Progenitor cell of endocrine pancreas (in vitro differentiated cells): ENCODE data around the gene RAB4A. TPM values are rescaled to one million over a fixed set of nuclear protein-coding genes. Genes with fewer than 3 reads are reported as not detected.

ENCODE experiments used
- DNase-seq: peaks from one replicate; pipeline ENCODE4 v3.0.0; 2021; ENCODE audit warnings: low spot score; ENCODE audit not compliant: unreplicated experiment
- H3K27ac Mint-ChIP-seq: 2 replicates; pipeline ENCODE4 v1.8.0; 2021; ENCODE audit warnings: mild to moderate bottlenecking, moderate library complexity, mixed read lengths
- H3K27me3 Mint-ChIP-seq: 2 replicates; pipeline ENCODE4 v1.8.0; 2021; ENCODE audit warnings: mixed read lengths
- H3K36me3 Mint-ChIP-seq: 2 replicates; pipeline ENCODE4 v1.8.0; 2022; ENCODE audit warnings: mixed read lengths; ENCODE audit not compliant: insufficient read depth
- H3K4me1 Mint-ChIP-seq: 2 replicates; pipeline ENCODE4 v1.8.0; 2021; ENCODE audit warnings: low read depth, mixed read lengths
- H3K4me3 Mint-ChIP-seq: 2 replicates; pipeline ENCODE4 v1.8.0; 2021; ENCODE audit warnings: low read depth, mild to moderate bottlenecking, moderate library complexity, mixed read lengths
- H3K9me3 Mint-ChIP-seq: 2 replicates; pipeline ENCODE4 v1.8.0; 2021; ENCODE audit warnings: low read depth, mixed read lengths
- total RNA-seq: library from RNA; stranded (reverse); gene quantifications from 2 replicates; pipeline ENCODE4 v1.2.1, GENCODE V29; 2021
- TF ChIP-seq, protein P1 (sequence below): fragments of 200-600 bp; sonication (generic); IDR thresholded peaks from one replicate; pipeline ENCODE4 v1.5.0; 2021; ENCODE audit warnings: antibody characterized with exemption, mild to moderate bottlenecking; ENCODE audit not compliant: unreplicated experiment

The RAB4A gene
- total RNA-seq, 1 donor from 2014 or later: 130 TPM

DNA sequence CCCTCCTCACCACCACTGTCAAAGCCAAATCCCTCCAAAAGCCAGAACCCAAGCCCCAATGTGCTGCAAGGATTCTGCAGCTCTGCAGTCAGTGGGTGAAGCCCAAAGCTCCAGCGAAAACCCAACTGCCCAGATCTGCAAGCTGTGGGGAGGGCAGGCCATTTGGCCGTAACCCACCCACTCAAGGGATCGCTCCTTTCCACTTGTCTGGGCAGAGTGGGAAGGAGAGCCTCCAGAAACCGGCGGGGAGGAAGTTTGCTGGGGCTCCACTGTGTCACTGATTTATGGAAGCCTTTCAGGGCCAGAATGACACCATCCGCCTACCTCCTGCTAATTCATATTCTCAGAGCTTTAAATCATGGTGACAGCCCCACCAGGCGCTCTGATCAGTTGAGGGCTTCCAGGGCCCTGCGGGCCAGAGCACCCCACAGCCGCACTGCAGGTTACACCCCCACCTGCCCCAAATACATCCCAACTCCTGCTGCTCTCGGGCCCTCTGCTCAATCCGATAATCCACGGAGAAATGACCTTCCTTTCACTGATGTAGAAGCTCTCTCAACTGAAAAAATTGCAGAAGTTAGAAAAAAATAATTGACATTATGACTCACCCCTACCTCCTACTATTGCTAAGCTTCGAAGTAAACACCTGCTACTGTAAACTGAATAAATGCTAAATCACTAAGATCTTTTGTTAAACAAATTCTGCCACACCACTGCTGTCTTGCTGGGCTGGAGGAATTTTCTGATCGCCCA, 40.6 kb upstream of the RAB4A start:
- H3K4me1 Mint-ChIP-seq: peaks cover 39% of the 10 kb centered on the region
- peak overlapping the region; percentile 65 for H3K27ac Mint-ChIP-seq
- no peaks in the 10 kb centered on the region for H3K36me3 Mint-ChIP-seq
- H3K4me3 Mint-ChIP-seq: no peak overlapping the region
- TF ChIP-seq, protein P1, sequence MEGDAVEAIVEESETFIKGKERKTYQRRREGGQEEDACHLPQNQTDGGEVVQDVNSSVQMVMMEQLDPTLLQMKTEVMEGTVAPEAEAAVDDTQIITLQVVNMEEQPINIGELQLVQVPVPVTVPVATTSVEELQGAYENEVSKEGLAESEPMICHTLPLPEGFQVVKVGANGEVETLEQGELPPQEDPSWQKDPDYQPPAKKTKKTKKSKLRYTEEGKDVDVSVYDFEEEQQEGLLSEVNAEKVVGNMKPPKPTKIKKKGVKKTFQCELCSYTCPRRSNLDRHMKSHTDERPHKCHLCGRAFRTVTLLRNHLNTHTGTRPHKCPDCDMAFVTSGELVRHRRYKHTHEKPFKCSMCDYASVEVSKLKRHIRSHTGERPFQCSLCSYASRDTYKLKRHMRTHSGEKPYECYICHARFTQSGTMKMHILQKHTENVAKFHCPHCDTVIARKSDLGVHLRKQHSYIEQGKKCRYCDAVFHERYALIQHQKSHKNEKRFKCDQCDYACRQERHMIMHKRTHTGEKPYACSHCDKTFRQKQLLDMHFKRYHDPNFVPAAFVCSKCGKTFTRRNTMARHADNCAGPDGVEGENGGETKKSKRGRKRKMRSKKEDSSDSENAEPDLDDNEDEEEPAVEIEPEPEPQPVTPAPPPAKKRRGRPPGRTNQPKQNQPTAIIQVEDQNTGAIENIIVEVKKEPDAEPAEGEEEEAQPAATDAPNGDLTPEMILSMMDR: no peak
- no peaks in the 10 kb centered on the region for H3K9me3 Mint-ChIP-seq
- DNase-seq: no peak
- H3K27me3 Mint-ChIP-seq: peaks cover 6% of the 10 kb centered on the region

DNA sequence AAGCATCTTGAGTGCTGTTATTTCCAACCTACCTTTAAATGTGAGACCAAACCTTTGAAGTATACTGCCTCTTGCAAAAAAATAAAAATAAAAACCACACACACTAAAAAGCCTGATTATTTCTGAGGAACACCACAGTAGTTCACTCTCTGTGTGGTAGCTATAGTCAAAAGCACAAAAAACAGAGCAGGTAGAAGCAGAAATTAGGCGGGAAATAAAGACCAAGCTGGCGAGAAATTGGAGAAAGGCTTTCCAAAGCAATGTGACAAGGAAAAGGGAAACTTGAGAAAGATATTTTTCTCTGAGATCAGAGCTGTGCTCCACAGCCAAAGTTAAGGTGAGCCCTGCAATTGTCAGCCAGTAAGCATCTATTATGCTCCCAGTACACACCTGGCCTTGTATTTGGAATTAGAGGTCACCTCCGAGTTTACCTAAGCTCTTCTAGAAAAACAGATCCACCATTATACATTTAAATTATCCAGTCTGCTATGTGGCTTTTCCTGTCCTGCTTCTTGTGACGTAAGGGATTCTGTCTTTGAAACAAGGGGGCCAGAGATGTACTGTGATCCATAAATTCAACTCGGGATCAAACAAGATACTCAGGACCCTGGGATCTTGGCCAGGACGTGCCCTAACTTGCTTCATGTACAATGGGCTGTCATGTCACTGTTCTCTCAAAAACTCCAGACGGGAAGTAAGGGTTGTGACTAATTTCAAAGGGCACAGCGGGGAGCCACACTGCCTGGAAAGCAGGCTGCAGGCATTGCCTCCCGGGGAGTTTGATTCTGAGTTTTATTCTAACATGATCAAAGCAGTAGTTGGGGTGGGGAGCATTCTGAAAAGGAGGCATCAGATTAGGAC, 39.8 kb upstream of the RAB4A start:
- Mint-ChIP-seq H3K27me3 (peaks cover 6% of the 10 kb centered on the region), H3K9me3 (no peaks in the 10 kb centered on the region), H3K4me1 (peaks cover 38% of the 10 kb centered on the region), H3K4me3 (no peak overlapping the region), H3K36me3 (no peaks in the 10 kb centered on the region), H3K27ac (peak overlapping the region; percentile 80)
- TF ChIP-seq, protein P1: no peak
- DNase-seq: no peak

DNA sequence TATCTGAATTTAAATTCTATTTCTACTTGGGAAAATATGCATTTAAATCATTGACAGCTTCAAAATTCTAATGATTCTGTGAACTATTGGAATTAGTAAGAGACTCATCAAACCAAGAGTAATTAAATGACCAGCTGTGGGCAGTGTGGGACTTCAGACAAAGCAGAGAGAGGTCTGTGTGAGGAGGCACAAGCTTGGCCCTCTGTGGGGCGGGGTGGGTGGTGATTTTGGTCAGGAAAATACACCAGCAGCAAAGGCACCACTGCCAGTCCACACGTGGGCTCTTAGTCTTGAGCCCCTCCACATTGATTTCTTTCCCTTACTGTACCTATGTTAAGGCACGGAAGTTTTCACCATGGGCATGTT, 39.2 kb upstream of the RAB4A start:
- TF ChIP-seq, protein P1: no peak
- Mint-ChIP-seq H3K4me1 (peaks cover 38% of the 10 kb centered on the region), H3K27ac (no peak overlapping the region), H3K27me3 (peaks cover 6% of the 10 kb centered on the region), H3K9me3 (no peaks in the 10 kb centered on the region), H3K4me3 (no peak overlapping the region), H3K36me3 (no peaks in the 10 kb centered on the region)
- no peak for DNase-seq

DNA sequence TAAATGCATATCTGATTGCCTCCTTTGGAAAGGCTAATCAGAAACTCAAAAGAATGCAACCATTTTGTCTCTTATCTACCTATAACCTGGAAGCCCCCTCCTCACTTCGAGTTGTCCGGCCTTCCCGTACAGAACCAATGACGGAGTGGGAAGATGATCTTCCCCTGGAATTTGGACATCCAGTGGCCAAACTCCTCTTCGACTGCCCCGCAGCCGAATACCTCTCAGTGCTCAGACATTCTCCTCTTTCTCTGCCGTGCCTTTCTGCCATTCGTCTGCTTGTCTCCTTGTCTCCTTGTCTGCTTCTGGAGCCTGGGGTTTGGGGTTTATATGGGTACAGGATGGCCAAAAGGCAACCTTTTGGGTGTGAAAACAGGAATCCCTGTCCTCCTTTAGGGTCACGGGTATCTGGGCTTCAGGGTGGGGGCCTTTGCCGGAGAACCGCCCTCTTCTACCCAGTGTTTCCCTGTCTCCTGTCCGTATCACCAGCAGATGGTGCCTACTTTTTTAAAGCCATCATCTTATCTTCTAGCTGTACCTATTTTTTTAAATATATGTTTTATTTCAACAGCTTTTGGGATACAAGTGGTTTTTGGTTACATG, 35.9 kb upstream of the RAB4A start:
- H3K36me3 Mint-ChIP-seq: no peaks in the 10 kb centered on the region
- H3K4me1 Mint-ChIP-seq: peaks cover 33% of the 10 kb centered on the region
- H3K27ac Mint-ChIP-seq: no peak overlapping the region
- DNase-seq: no peak
- no peaks in the 10 kb centered on the region for H3K9me3 Mint-ChIP-seq
- H3K27me3 Mint-ChIP-seq: peaks cover 6% of the 10 kb centered on the region
- no peak overlapping the region for H3K4me3 Mint-ChIP-seq
- TF ChIP-seq, protein P1: no peak

DNA sequence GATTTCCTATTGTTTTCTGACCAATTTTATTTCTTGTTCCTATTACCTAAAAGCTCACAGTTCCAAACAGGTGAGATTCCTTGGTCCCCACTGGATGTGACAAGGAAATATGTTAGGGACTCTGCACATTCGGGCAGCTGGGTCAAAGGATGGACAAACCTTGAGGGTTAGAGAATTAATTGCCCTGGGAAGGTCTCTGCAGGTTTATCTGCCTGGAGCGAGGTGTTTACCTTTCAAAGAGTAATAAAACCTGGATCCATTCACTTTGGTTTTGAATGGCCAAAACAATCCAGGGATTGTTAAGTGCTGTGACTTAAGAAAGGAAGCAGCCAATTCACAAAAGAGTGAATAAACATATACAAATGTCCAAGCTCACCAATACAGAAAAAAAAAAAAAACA, 33.6 kb upstream of the RAB4A start:
- no peak overlapping the region for H3K4me3 Mint-ChIP-seq
- H3K9me3 Mint-ChIP-seq: peaks cover 4% of the 10 kb centered on the region
- peak overlapping the region; percentile 34 for H3K27ac Mint-ChIP-seq
- H3K36me3 Mint-ChIP-seq: peaks cover 2% of the 10 kb centered on the region
- peaks cover 20% of the 10 kb centered on the region for H3K4me1 Mint-ChIP-seq
- TF ChIP-seq, protein P1: no peak
- no peak for DNase-seq
- H3K27me3 Mint-ChIP-seq: peaks cover 2% of the 10 kb centered on the region
